Ectodermal cell (in vitro differentiated cells): ENCODE measurements around the gene SATB1.

Source experiments
- H3K27ac ChIP-seq: 2 replicates; pipeline ENCODE4 v1.7.0; 2013; ENCODE audit warnings: mild to moderate bottlenecking, low read depth, low read length; ENCODE audit not compliant: insufficient read depth, poor library complexity, severe bottlenecking
- H3K27me3 ChIP-seq: 2 replicates; pipeline ENCODE4 v1.7.0; 2013; ENCODE audit warnings: mild to moderate bottlenecking, low read length; ENCODE audit not compliant: insufficient read depth, control insufficient read depth, poor library complexity, severe bottlenecking
- H3K36me3 ChIP-seq: one replicate; pipeline ENCODE4 v1.7.0; 2013; ENCODE audit warnings: low read length; ENCODE audit not compliant: control insufficient read depth, insufficient read depth
- H3K4me1 ChIP-seq: one replicate; pipeline ENCODE4 v1.7.0; 2013; ENCODE audit warnings: low read length; ENCODE audit not compliant: control insufficient read depth, insufficient read depth
- H3K4me3 ChIP-seq: 2 replicates; pipeline ENCODE4 v1.7.0; 2013; ENCODE audit warnings: low read depth, low read length, control low read depth; ENCODE audit not compliant: insufficient read depth
- H3K9me3 ChIP-seq: 2 replicates; pipeline ENCODE4 v1.7.0; 2013; ENCODE audit warnings: mild to moderate bottlenecking, low read length, moderate library complexity; ENCODE audit not compliant: control insufficient read depth
- WGBS, 2 experiments: methylation state at CpG; one replicate each; pipeline ENCODE4 v1.1.7; 2013; ENCODE audit warnings: missing lambda C conversion rate in 2 of 2; 5-methylcytosine and 5-hydroxymethylcytosine counted together

The SATB1 gene

DNA sequence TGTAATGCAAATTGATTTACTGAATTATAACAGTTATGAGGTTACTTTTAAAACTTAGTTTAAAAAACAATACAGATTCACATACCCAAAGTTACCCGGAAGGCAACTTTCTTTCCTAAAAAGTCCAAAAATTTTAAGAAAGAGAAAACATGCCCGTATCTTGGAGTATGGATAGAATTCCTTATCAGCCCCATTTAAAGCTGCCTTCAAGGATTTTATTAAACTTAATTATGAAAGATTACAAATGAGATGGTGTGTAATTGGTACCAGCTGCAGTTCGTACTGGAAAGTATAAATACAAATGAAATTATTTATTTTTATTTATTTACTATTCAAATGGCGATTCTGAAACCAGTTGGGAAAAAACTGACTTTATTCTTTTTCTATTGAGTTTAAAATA, 39.4 kb downstream of the SATB1 start:
- H3K27me3 ChIP-seq: no peaks in the 10 kb centered on the region
- peaks cover 4% of the 10 kb centered on the region for H3K4me1 ChIP-seq
- 91 to 100% methylated on average over 1 to 2 of the region's 4 CpGs for WGBS, 2 experiments
- H3K4me3 ChIP-seq: no peak overlapping the region
- H3K27ac ChIP-seq: no peak overlapping the region
- no peaks in the 10 kb centered on the region for H3K9me3 ChIP-seq
- no peaks in the 10 kb centered on the region for H3K36me3 ChIP-seq

DNA sequence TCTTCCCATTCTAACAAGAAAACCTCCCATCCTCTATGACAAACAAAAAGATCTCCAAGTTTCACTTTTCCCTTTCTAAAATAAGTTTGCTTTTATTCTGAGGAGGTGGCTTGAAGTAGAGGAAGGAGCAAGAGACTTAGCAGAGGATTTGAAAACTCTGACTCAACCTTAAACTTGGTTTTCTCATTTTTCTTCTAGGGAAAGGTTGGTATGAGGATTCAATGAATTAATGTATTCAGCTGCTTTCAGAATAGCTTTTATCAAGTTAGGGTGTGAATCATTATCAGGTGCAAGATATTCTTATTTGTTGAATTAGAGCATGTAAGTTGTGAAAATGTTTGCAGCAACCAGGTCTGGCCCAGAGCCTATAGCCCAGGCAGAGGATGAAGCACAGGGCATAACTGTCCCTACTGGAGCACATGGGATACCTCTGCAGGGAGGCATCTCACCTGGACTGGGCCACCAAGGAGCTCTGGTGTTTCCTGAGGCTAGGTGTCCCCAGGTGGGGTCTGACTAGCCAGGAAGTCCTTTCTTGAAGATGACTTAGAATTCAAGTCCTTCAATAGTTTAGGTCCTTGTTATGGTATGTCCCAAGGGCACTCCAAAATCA, 42.3 kb downstream of the SATB1 start:
- no peak overlapping the region for H3K4me3 ChIP-seq
- H3K27ac ChIP-seq: no peak overlapping the region
- no peaks in the 10 kb centered on the region for H3K9me3 ChIP-seq
- peaks cover 8% of the 10 kb centered on the region for H3K4me1 ChIP-seq
- H3K36me3 ChIP-seq: no peaks in the 10 kb centered on the region
- H3K27me3 ChIP-seq: no peaks in the 10 kb centered on the region

DNA sequence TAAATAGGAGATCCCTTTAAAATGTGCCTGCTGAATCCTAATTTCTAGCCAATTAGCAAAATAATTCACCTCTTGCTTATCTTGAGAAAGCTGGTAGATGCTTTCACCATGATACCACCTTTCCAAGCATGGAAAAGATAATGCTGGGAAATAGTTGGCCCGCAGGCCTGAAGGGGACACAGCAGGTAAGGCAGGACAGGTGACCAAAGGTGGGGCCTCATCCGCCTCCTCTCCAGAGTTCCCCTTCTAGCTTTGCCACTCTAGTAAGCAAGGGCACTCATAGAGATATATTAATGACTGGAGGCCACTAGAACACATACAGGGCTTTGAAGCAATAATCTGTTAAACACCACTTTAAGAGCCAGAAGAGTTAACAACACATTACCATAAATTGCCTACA, 45.5 kb downstream of the SATB1 start:
- H3K4me3 ChIP-seq: no peak overlapping the region
- WGBS, 2 experiments: 86 to 90% methylated on average over 2 of the region's 2 CpGs

DNA sequence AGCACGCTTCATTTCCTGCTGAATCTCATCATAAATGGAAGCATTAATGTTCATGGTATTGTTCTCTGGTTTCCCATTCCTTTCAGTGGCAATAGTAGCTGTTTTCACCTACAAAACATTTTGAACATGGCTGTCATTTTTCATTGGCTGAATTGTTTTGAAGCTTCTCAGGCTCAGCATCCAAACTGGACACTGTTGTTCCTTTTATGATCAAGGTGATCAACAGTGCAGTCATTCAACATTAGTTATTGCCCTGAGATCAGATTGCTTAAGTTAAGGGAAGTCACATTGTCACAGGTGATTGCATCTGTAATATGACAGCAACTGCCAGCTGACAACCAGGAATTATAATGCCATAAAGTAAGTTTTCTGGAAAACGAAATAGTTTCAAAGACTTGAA, 46.9 kb downstream of the SATB1 start:
- Histone ChIP-seq H3K27ac (no peak overlapping the region), H3K4me1 (peaks cover 3% of the 10 kb centered on the region), H3K4me3 (no peak overlapping the region), H3K27me3 (no peaks in the 10 kb centered on the region), H3K9me3 (no peaks in the 10 kb centered on the region), H3K36me3 (no peaks in the 10 kb centered on the region)
- WGBS, 2 experiments: 95 to 96% methylated on average over 2 of the region's 2 CpGs

More for the DNA sequence above, 45.5 kb downstream of the SATB1 start:
- no peaks in the 10 kb centered on the region for H3K36me3 ChIP-seq
- H3K27ac ChIP-seq: no peak overlapping the region
- peaks cover 3% of the 10 kb centered on the region for H3K4me1 ChIP-seq
- no peaks in the 10 kb centered on the region for H3K9me3 ChIP-seq
- H3K27me3 ChIP-seq: no peaks in the 10 kb centered on the region

DNA sequence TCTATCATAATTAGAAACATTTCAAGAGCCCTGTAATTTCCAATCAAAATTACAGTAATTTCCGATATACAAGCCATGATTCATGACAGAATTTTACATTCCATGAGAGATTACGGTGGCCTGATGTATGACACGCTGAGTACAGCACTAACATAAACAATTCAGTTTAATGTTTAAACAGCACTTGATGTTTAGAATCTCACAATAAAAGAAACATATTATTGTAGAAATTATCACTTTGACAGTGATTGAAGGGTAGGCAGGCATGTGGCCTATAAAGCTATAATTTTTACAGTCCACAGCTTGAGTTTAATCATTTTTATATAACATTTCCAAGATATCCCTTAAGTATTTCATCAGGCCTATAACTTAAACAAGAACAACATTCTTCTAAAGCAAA, 48.5 kb downstream of the SATB1 start:
- Histone ChIP-seq H3K4me1 (peaks cover 3% of the 10 kb centered on the region), H3K4me3 (no peak overlapping the region), H3K27ac (no peak overlapping the region), H3K9me3 (no peaks in the 10 kb centered on the region), H3K27me3 (no peaks in the 10 kb centered on the region), H3K36me3 (no peaks in the 10 kb centered on the region)
- 96 to 100% methylated on average over 3 of the region's 3 CpGs for WGBS, 2 experiments

DNA sequence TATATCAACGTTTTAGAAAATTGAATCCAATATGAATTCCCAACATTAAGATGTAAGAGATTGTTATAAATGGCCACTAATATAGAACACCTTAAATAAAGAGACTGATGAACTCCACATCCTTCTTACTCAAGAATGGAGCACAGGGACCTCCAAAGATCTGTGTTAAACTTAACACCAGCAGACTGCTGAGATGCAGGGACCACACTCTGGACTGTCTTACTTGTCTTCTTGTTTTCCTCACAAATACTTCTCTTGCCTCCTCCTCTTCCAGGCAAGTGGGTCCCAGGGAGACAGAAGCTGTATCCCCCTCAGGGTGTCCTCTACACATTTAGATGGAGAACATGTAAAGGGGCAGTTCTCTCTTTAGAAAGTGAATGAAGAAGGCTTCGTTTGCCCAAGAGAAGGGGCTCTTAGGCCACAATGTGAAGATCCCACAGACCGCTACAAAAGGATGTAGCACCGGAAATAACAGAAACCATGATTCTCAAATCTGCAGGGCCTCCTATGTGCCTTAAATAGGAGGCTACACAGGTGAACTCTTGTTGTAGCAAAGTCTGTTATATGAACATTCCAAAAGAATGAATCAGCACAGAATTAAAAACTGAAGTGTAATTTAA, 52.2 kb downstream of the SATB1 start:
- Histone ChIP-seq H3K36me3 (no peaks in the 10 kb centered on the region), H3K27me3 (no peaks in the 10 kb centered on the region), H3K4me3 (no peak overlapping the region), H3K4me1 (no peaks in the 10 kb centered on the region), H3K27ac (no peak overlapping the region), H3K9me3 (no peaks in the 10 kb centered on the region)
- 83 to 88% methylated on average over 3 of the region's 4 CpGs for WGBS, 2 experiments

DNA sequence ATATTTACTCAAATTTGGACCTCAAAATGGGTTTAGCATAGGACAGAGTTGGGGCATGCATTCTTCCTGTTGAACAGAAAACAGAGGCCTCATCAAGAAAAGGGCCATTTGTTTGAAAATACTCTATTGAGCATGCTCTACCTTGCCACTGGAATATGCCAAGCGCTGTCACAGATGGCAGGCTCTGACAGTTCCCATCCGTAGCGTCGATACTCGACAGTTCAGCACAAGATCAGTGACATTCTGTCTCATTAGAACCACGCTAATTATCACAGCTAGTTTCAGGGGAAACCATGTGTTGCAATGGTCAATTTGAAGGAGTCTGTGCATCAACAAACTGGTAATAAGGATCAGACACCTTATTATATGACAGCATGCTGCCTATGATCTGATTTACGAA, 54.5 kb downstream of the SATB1 start:
- 95% methylated on average over 7 of the region's 7 CpGs for WGBS, 2 experiments
- no peaks in the 10 kb centered on the region for H3K9me3 ChIP-seq
- H3K36me3 ChIP-seq: no peaks in the 10 kb centered on the region
- no peak overlapping the region for H3K4me3 ChIP-seq
- H3K27me3 ChIP-seq: no peaks in the 10 kb centered on the region
- no peak overlapping the region for H3K27ac ChIP-seq
- H3K4me1 ChIP-seq: no peaks in the 10 kb centered on the region

DNA sequence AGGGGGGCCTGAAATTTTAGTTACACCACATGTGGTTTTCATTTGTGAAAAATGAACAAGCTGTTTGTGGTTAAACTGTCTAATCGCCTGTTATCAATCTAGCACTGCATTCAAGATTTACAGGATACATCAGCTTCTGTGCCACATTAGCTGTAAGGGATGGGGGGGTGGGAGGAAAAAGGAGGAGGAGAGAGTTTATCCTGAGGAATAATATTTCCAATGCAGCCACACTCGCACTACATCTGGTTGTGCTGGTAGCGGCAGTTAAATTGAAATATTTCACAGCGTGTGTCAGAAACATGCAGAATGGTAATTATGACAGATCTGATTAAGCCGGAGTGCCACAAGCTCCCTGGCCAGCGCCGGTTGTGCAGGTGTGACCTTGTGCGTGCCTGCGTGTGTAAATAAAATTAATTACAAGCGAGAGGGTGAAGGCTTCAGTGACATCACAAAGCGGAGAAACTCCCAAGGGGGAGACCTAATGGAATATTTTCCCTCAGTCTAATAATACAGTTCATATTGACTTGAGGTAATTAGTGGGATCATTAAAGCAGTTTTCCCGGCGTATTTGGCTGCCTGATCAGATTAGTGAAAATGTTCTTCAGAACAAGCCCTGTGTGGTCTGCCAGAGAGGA, 55.5 kb downstream of the SATB1 start:
- Histone ChIP-seq H3K27ac (no peak overlapping the region), H3K4me3 (no peak overlapping the region), H3K36me3 (no peaks in the 10 kb centered on the region), H3K4me1 (no peaks in the 10 kb centered on the region), H3K9me3 (no peaks in the 10 kb centered on the region), H3K27me3 (no peaks in the 10 kb centered on the region)
- WGBS, 2 experiments: 96% methylated on average over 12 to 13 of the region's 13 CpGs

DNA sequence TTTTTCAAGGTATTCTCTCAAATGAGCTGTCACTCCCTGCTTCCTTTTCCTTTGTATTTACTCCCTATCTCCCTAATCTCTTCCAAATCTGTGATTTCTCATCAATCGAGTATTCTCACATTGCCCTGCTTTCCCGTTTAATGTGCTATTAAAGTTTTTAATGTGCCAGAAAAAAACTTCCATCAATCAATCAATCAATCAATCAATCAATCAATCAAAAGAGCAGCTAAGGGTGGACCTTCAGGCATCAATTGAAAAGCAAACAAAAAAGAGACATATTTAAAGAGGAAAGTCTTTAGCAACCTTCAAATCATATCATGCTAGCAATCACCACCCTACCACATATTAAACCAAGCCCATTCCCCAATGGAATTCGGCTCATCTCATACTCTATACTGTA, 58.9 kb downstream of the SATB1 start:
- Histone ChIP-seq H3K4me3 (no peak overlapping the region), H3K27me3 (no peaks in the 10 kb centered on the region), H3K36me3 (no peaks in the 10 kb centered on the region), H3K4me1 (no peaks in the 10 kb centered on the region), H3K27ac (no peak overlapping the region), H3K9me3 (no peaks in the 10 kb centered on the region)
- WGBS, 2 experiments: 81 to 95% methylated on average over 2 to 3 of the region's 3 CpGs

DNA sequence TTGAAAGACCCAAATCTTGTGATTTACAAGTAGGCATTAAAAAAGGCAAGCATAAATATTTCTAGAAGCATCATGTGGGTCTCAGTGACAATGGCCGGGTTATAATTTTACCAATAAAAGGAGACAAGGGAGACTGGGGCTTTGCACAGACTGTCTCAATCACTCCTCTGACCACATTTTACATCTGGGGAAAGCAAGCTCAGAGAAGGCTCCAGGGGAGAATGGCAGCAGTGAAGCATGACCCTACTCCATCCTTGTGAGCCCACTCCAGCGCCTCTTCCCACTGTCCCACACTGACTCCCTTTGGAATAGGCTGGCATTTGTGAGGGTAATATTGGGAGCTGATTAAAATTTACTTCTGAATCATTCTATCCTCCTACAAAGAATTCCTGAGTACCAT, 61.8 kb downstream of the SATB1 start:
- H3K36me3 ChIP-seq: no peaks in the 10 kb centered on the region
- H3K4me1 ChIP-seq: no peaks in the 10 kb centered on the region
- WGBS, 2 experiments: 100% methylated on average over 1 to 2 of the region's 2 CpGs
- H3K27ac ChIP-seq: no peak overlapping the region
- H3K4me3 ChIP-seq: no peak overlapping the region
- no peaks in the 10 kb centered on the region for H3K9me3 ChIP-seq
- no peaks in the 10 kb centered on the region for H3K27me3 ChIP-seq
